Neural progenitor cell (in vitro differentiated cells): Measurements from ENCODE around the gene KRT8.

ENCODE experiments used
- CTCF ChIP-seq: fragments of 200-600 bp; sonication (generic); IDR thresholded peaks from 2 replicates; pipeline ENCODE4 v1.5.1; 2017; ENCODE audit warnings: antibody characterized with exemption, mild to moderate bottlenecking
- EZH2 ChIP-seq: fragments of 200-600 bp; sonication (generic); IDR thresholded peaks from 2 replicates; pipeline ENCODE4 v1.6.1; 2017; ENCODE audit warnings: antibody characterized with exemption, mild to moderate bottlenecking, moderate library complexity

- no peak for TF ChIP-seq CTCF
- TF ChIP-seq EZH2, result no peak
Observed at GRCh38 chr12:52861511-52861910, 43.4 kb downstream of the KRT8 start.
